GM21529 (cell line): ENCODE results near the gene HSPA8.

Source experiments
- ATAC-seq: cut with Tn5 transposase; IDR thresholded peaks from one replicate; pipeline ENCODE4 v1.9.1; 2021; ENCODE audit not compliant: unreplicated experiment

The HSPA8 gene

DNA sequence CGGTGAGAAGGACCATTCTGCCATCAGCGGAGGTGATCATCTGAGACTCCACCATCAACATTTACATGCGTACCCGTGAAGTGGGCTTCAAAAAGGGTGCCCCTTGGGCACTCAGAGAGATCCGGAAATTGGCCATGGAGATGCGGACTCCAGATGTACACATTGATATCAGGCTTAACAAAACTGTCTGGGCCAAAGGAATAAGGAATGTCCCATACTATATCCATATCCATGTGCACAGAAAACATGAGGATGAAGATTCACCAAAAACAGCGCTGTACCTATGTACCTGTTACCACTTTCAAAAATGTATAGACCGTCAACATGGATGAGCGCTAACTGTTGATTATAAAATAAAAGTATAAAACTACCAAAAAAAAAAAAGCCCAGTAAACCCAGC, 10.8 kb downstream of the HSPA8 start:
- no peak for ATAC-seq

GRCh38 chr11:123047947-123048293, 14.0 kb downstream of the HSPA8 start:
- no peak for ATAC-seq

GRCh38 chr11:123047266-123047946, 14.5 kb downstream of the HSPA8 start:
- ATAC-seq = no peak

GRCh38 chr11:123046473-123047259, 15.3 kb downstream of the HSPA8 start:
- no peak for ATAC-seq

GRCh38 chr11:123045101-123045500, 16.8 kb downstream of the HSPA8 start:
- no peak for ATAC-seq

GRCh38 chr11:123041185-123041584, 20.8 kb downstream of the HSPA8 start:
- ATAC-seq = no peak

DNA sequence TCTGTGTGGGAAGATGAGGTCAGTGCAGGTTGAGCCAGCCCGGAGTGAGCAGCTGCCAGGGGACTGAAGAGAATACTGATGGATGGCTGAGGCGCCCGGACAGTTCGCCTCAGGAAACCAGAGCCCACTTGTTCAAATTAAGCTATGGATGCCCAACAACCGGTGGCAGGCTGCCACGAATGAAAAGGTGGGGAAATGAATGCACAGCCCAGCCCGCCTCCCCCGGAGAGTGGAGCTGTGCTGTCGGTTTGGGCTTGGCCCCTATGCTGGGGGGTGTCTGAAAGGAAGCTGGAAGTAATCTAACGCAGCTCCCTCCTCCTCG, 21.9 kb downstream of the HSPA8 start:
- no peak for ATAC-seq

DNA sequence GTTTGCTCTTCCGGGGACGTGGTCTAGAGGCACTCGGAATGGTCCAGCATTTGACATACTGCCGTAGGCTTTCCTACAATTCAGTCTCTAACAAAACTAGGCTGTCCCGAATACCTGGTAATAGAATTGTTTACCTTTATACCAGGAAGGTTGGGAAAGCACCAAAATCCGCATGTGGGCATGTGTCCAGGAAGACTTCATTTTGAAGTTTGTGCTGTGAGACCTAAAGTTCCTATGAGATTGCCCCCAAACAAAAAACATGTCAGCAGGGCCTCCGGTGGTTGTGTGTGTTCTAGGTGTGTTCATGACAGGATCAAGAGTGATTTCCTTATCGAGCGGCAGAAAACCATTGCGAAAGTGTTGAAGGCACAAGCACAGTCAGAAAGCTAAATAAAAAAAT, 26.1 kb downstream of the HSPA8 start:
- ATAC-seq = no peak

- ATAC-seq = no peak
Measured at GRCh38 chr11:123034597-123034996, 27.3 kb downstream of the HSPA8 start.

- no peak for ATAC-seq
Measured at GRCh38 chr11:123033895-123034294, 28.0 kb downstream of the HSPA8 start.

DNA sequence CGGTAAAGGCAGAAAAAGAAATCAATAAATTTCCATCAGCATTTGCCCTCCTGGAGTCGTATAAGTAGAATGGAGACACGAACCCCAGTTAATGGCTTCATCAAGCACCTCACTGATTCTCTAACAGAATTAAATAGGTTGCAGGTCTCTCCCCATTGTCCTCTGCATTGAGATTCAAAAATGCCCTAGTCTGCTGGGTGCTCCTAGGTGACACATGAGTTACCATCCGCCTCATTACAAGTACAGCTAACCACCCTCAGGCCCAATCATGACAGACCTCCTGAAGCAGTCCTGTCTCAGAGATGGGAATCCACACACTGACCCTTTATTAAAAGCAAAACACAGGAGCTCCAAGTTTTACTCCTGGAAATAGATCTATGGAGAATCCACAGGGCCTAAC, 31.4 kb downstream of the HSPA8 start:
- no peak for ATAC-seq

- peak; percentile 75 for ATAC-seq
Measured at GRCh38 chr11:123020968-123021367, 41.0 kb downstream of the HSPA8 start.

DNA sequence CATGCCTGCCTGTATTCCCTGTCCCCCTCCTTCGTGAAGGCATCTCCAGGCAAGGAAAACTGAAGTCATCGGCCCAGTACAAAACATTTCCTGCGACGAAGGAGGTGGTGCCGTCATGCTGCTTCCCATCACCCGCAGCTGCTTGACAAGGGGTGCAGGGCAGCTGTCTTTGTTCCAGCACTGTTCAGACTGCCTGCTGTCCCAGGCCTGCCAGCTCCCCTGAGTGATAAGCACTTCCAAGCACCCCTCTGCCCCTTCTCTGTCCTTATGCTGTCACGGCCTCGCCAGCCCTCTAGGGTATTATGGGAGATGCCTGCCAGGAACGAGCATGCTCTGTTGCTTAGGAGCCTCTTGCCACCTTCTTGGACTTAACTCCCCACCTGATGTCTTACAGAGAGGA, 43.2 kb downstream of the HSPA8 start:
- ATAC-seq = no peak

GRCh38 chr11:123011510-123011909, 50.4 kb downstream of the HSPA8 start:
- ATAC-seq = no peak
